Chondrocyte (in vitro differentiated cells): ENCODE measurements around the gene MRPL36. TPM values are rescaled to one million over a fixed set of nuclear protein-coding genes. Genes with fewer than 3 reads are reported as not detected.

Experiments used
- DNase-seq: peaks from one replicate; pipeline ENCODE4 v3.0.0; 2021; ENCODE audit warnings: mixed read lengths, low spot score
- H3K27ac Mint-ChIP-seq: one replicate; pipeline ENCODE4 v1.8.0; 2021; ENCODE audit warnings: mild to moderate bottlenecking, moderate library complexity, mixed read lengths; ENCODE audit not compliant: unreplicated experiment
- H3K27me3 Mint-ChIP-seq: 2 replicates; pipeline ENCODE4 v1.8.0; 2021; ENCODE audit warnings: low read depth, mixed read lengths
- H3K36me3 Mint-ChIP-seq: 2 replicates; pipeline ENCODE4 v1.8.0; 2021; ENCODE audit warnings: low read depth, mixed read lengths
- H3K4me1 Mint-ChIP-seq: 2 replicates; pipeline ENCODE4 v1.8.0; 2021; ENCODE audit warnings: low read depth, mild to moderate bottlenecking, mixed read lengths
- H3K4me3 Mint-ChIP-seq: one replicate; pipeline ENCODE4 v1.8.0; 2021; ENCODE audit warnings: mild to moderate bottlenecking, moderate library complexity, mixed read lengths; ENCODE audit not compliant: unreplicated experiment
- H3K9me3 Mint-ChIP-seq: 2 replicates; pipeline ENCODE4 v1.8.0; 2021; ENCODE audit warnings: low read depth, mixed read lengths
- total RNA-seq: library from RNA; stranded (reverse); gene quantifications from 3 replicates; pipeline ENCODE4 v1.2.1, GENCODE V29; 2021
- TF ChIP-seq, protein P1 (sequence below): fragments of 200-600 bp; sonication (generic); IDR thresholded peaks from 2 replicates; pipeline ENCODE4 v1.5.0; 2021; ENCODE audit warnings: antibody characterized with exemption, mild to moderate bottlenecking, moderate library complexity

MRPL36 gene
- total RNA-seq, 1 donor from 2014 or later = 37.4 TPM

DNA sequence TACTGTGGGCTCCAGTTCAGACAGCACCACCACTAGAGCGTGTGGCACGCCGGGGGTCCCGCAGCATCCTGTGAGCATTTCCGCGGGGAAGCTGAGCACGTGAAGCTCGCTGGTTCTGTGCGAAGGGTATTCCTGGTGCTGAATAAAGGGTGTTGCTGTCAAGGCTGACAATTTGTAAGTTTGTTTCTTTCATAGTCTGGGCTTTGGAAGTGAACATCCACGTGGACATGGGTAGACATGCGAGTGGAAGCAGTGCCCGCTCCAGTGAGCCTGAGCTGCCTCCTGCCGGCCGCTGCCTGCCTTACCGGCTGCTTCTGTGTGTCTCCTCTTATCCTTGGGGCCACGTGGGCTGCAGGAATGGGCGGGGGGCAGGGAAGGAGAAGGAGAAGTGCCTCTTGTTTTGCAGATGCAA lies 16.2 kb upstream of the MRPL36 start:
- Mint-ChIP-seq H3K27me3 (no peaks in the 10 kb centered on the region), H3K4me3 (no peak overlapping the region), H3K4me1 (no peaks in the 10 kb centered on the region), H3K27ac (no peak overlapping the region), H3K9me3 (peaks cover 4% of the 10 kb centered on the region), H3K36me3 (peaks cover 58% of the 10 kb centered on the region)
- TF ChIP-seq, protein P1, sequence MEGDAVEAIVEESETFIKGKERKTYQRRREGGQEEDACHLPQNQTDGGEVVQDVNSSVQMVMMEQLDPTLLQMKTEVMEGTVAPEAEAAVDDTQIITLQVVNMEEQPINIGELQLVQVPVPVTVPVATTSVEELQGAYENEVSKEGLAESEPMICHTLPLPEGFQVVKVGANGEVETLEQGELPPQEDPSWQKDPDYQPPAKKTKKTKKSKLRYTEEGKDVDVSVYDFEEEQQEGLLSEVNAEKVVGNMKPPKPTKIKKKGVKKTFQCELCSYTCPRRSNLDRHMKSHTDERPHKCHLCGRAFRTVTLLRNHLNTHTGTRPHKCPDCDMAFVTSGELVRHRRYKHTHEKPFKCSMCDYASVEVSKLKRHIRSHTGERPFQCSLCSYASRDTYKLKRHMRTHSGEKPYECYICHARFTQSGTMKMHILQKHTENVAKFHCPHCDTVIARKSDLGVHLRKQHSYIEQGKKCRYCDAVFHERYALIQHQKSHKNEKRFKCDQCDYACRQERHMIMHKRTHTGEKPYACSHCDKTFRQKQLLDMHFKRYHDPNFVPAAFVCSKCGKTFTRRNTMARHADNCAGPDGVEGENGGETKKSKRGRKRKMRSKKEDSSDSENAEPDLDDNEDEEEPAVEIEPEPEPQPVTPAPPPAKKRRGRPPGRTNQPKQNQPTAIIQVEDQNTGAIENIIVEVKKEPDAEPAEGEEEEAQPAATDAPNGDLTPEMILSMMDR = no peak
- DNase-seq = peak; percentile 87

DNA sequence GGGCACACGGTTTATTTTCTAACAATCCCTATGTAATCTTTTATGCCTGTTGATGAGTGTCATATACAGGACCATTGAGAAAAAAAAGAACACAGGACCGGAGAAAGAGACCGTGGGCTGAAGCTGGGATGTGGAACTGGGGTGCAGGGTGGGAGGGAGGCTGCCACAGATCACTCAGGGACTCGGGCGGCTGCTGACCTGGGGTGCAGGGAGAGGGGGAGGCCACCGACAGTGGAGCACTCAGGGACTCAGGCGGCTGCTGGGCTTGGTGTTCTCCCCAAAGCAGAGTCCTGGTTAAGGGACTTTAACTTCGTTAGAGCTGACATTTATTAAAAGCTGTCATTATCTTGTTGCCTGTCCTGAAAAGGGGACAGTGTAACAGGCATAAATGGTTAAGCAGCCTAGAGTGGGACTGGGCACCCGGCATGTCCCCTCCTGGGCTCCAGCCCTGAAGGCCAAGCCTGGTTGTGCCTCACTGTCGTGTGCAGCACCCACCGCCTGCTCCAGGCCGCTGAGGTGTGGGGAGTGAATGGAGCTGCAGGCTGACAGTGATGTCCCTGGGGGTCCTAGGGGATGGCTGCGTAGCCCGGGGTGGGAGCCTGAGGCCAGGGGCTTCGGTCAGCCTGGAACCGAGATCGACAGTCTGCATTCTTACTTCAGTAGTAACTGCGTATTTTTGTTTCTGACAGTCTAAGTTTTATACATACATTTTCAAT lies 15.6 kb upstream of the MRPL36 start:
- H3K4me3 Mint-ChIP-seq = no peak overlapping the region
- peaks cover 55% of the 10 kb centered on the region for H3K36me3 Mint-ChIP-seq
- DNase-seq = peak; percentile 75
- H3K27me3 Mint-ChIP-seq = no peaks in the 10 kb centered on the region
- no peak overlapping the region for H3K27ac Mint-ChIP-seq
- peaks cover 4% of the 10 kb centered on the region for H3K9me3 Mint-ChIP-seq
- no peaks in the 10 kb centered on the region for H3K4me1 Mint-ChIP-seq
- TF ChIP-seq, protein P1 = no peak

DNA sequence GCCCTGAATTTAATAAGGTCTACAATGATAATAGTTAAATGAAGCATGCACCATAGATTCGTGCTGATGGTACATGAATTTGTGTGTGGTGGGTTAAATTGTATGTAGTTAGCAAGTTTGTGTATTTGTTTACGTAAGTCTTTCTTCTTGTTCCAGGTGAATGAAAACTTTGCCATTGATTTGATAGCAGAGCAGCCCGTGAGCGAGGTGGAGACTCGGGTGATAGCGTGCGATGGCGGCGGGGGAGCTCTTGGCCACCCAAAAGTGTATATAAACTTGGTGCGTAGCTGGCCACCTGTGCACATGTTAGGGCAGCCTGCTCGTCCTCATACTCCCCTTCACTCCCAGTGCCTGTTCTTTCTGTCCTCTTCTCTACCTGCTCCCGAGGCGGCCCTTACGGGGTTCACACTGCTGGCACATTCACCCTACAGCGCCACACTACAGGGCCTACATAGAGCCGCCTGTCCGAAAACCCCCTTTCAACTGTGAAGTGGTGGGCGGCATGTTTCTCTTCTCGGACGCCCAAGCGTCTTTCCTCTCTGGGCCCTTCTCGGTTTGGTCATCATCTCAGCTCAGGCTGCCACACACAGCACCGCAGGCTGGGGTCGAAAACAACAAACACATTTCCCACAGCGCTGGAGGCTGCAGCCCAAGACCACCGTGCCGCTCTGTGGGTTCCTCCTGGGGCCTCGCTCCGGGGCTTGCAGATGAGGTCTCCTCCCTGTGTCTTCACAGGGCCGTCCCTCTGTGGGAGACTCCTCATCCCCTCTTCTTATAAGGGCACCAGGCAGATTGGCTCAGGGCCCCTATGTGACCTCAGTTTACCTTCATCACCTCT lies 14.8 kb upstream of the MRPL36 start:
- no peak overlapping the region for H3K4me3 Mint-ChIP-seq
- no peaks in the 10 kb centered on the region for H3K4me1 Mint-ChIP-seq
- DNase-seq = peak; percentile 80
- TF ChIP-seq, protein P1 = no peak
- H3K27me3 Mint-ChIP-seq = no peaks in the 10 kb centered on the region
- peaks cover 52% of the 10 kb centered on the region for H3K36me3 Mint-ChIP-seq
- H3K9me3 Mint-ChIP-seq = peaks cover 4% of the 10 kb centered on the region
- H3K27ac Mint-ChIP-seq = no peak overlapping the region

DNA sequence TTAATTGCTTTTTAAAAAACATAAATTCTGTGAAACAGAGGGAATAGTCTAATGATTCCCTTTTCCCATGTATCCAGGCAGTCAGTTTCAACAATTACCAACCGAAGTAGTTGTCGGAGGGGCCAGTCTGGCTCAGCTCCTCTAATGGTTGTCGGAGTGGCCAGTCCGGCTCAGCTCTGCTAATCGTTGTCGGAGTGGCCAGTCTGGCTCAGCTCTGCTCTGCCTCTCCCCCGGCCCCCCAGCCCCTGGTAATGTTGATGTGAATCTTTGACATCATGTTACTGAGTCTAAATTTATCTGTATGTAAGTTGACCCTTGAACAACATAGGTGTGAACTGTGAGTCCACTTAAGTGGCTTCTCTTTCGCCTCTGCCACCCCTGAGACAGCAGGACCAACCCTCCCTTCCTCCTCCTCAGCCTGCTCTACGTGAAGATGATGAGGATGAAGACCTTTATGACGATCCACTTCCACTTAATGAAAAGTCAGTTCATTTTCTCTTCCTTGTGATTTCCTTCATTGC lies 11.0 kb upstream of the MRPL36 start:
- Mint-ChIP-seq H3K27ac (no peak overlapping the region), H3K36me3 (peaks cover 41% of the 10 kb centered on the region), H3K9me3 (no peaks in the 10 kb centered on the region), H3K27me3 (no peaks in the 10 kb centered on the region), H3K4me3 (no peak overlapping the region), H3K4me1 (peaks cover 3% of the 10 kb centered on the region)
- TF ChIP-seq, protein P1 = no peak
- no peak for DNase-seq

DNA sequence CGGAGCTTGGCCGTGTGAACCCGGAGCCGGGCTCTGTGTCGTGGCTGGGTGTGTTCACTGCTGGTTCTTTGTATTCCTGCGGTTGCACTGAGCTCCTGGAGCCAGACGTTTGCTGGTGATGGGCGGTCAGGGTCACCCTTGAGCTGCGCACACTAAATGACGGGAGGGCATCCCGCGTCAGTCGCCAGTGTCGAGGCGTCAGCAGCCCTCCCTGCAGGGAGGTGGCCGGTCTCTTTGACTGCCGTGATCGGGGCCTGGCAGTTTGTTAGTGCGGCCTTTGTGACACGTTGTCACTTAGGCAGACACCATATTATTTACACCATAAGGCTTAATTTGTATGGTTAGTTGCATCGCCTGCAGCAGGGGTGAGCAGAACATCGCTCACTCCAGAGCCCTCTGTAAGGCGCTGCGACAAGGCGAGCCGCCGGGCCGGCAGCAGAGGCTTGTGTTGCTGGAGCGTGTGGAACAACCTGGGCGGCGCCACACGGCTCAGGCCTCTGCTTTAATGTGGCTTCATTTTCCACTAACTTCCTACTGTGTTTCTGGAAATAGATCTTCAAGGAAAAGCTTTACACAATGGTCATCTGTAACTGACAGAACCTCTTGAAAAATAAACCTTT lies 9.9 kb upstream of the MRPL36 start:
- Mint-ChIP-seq H3K27ac (no peak overlapping the region), H3K4me1 (peaks cover 3% of the 10 kb centered on the region), H3K4me3 (no peak overlapping the region), H3K27me3 (no peaks in the 10 kb centered on the region), H3K36me3 (peaks cover 36% of the 10 kb centered on the region), H3K9me3 (no peaks in the 10 kb centered on the region)
- no peak for DNase-seq
- TF ChIP-seq, protein P1 = no peak
